Mammary epithelial cell (primary cell): ENCODE data around the gene ARHGEF18.

Source experiments
- EZH2 ChIP-seq: IDR thresholded peaks from 2 replicates; pipeline ENCODE4 v1.6.1; 2012; ENCODE audit warnings: low read length, inconsistent platforms, borderline replicate concordance
- TF ChIP-seq, protein P1 (sequence below), 2 donors: IDR thresholded peaks in 1 of 2; conservative IDR thresholded peaks in 1 of 2; 2 replicates each; pipeline ENCODE4 v1.5.1; 2011 to 2012; ENCODE audit warnings: inconsistent platforms in 2 of 2, low read length in 2 of 2, mild to moderate bottlenecking in 2 of 2, control low read depth in 1 of 2, low read depth in 1 of 2; ENCODE audit not compliant: insufficient read depth in 1 of 2; ENCODE audit errors: extremely low read depth in 1 of 2

DNA sequence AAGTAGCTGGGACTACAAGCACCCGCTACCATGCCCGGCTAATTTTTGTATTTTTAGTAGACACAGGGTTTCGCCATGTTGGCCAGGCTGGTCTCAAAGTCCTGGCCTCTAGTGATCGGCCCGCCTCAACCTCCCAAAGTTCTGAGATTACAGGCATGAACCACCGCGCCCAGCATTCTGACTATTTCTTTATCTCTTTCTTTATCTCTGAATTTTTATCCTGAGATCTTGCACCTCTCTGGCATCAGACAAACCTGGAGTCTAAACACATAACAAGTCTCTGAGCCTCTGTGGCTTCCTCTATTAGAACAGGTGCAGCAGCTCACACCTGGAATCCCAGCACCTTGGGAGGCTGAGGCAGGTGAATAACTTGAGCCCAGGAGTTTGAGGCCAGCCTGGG lies 28.5 kb downstream of the ARHGEF18 start:
- TF ChIP-seq, protein P1, sequence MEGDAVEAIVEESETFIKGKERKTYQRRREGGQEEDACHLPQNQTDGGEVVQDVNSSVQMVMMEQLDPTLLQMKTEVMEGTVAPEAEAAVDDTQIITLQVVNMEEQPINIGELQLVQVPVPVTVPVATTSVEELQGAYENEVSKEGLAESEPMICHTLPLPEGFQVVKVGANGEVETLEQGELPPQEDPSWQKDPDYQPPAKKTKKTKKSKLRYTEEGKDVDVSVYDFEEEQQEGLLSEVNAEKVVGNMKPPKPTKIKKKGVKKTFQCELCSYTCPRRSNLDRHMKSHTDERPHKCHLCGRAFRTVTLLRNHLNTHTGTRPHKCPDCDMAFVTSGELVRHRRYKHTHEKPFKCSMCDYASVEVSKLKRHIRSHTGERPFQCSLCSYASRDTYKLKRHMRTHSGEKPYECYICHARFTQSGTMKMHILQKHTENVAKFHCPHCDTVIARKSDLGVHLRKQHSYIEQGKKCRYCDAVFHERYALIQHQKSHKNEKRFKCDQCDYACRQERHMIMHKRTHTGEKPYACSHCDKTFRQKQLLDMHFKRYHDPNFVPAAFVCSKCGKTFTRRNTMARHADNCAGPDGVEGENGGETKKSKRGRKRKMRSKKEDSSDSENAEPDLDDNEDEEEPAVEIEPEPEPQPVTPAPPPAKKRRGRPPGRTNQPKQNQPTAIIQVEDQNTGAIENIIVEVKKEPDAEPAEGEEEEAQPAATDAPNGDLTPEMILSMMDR (conservative IDR thresholded peaks at IDR 0.05 in 1 of 2, IDR thresholded peaks at IDR 0.05 in 1 of 2; ENCODE audit: extremely low read depth in 1 of 2, insufficient read depth in 1 of 2, low read depth in 1 of 2, low read length in 2 of 2), result no peak
- no peak for TF ChIP-seq EZH2
